Measurements from ENCODE around the gene MAPK8IP2. TPM values are rescaled to one million over a fixed set of nuclear protein-coding genes. Genes with fewer than 3 reads are reported as not detected.
"Not testable (repeated sequence)": the region's sequence is repeated elsewhere in the genome, so short reads cannot be mapped to it uniquely, and the experiment has no call there.

Gene MAPK8IP2
- total RNA-seq, 1 donor from 2014 or later: 0.30 TPM

- intact Hi-C loops (cut with micrococcal nuclease): loop anchor here (2.0 kb wide), 2 partner anchors 120 to 428 kb away; partner anchors contain the start of genes NCAPH2 and SELENOO
Observed at GRCh38 chr22:50628543-50629134, 28.0 kb downstream of the MAPK8IP2 start.

- intact Hi-C loops (cut with micrococcal nuclease): no loop called here
Observed at GRCh38 chr22:50630376-50630775, 29.8 kb downstream of the MAPK8IP2 start.

GRCh38 chr22:50633086-50633485 is 32.5 kb downstream of the MAPK8IP2 start:
- intact Hi-C loops (cut with micrococcal nuclease): no loop called here

- intact Hi-C loops (cut with micrococcal nuclease): no loop called here
Observed at GRCh38 chr22:50633771-50634170, 33.2 kb downstream of the MAPK8IP2 start.

GRCh38 chr22:50635591-50635990 is 35.0 kb downstream of the MAPK8IP2 start:
- intact Hi-C loops (cut with micrococcal nuclease): no loop called here

GRCh38 chr22:50640296-50640695 is 39.7 kb downstream of the MAPK8IP2 start:
- intact Hi-C loops (cut with micrococcal nuclease): not testable (repeated sequence)

GRCh38 chr22:50640857-50641647 is 40.5 kb downstream of the MAPK8IP2 start:
- intact Hi-C loops (cut with micrococcal nuclease): no loop called here

- intact Hi-C loops (cut with micrococcal nuclease): no loop called here
Observed at GRCh38 chr22:50641696-50642607, 41.4 kb downstream of the MAPK8IP2 start.

GRCh38 chr22:50643021-50643820 is 42.6 kb downstream of the MAPK8IP2 start:
- intact Hi-C loops (cut with micrococcal nuclease): not testable (repeated sequence)

GRCh38 chr22:50643821-50644101 is 43.2 kb downstream of the MAPK8IP2 start:
- intact Hi-C loops (cut with micrococcal nuclease): not testable (repeated sequence)

GRCh38 chr22:50653256-50653655 is 52.7 kb downstream of the MAPK8IP2 start:
- intact Hi-C loops (cut with micrococcal nuclease): no loop called here

GRCh38 chr22:50654664-50655063 is 54.1 kb downstream of the MAPK8IP2 start:
- intact Hi-C loops (cut with micrococcal nuclease): not testable (repeated sequence)

- intact Hi-C loops (cut with micrococcal nuclease): no loop called here
Observed at GRCh38 chr22:50656122-50657070, 55.8 kb downstream of the MAPK8IP2 start.

- intact Hi-C loops (cut with micrococcal nuclease): no loop called here
Observed at GRCh38 chr22:50657925-50658324, 57.3 kb downstream of the MAPK8IP2 start.

GRCh38 chr22:50659711-50660110 is 59.1 kb downstream of the MAPK8IP2 start:
- intact Hi-C loops (cut with micrococcal nuclease): not testable (repeated sequence)

- intact Hi-C loops (cut with micrococcal nuclease): no loop called here
Observed at GRCh38 chr22:50660306-50660705, 59.7 kb downstream of the MAPK8IP2 start.
